Measurements from ENCODE around the gene ITPR2. TPM values are rescaled to one million over a fixed set of nuclear protein-coding genes. Genes with fewer than 3 reads are reported as not detected.

ITPR2 gene
- total and polyA plus RNA-seq, 2 of the 13 experiments (the other 11 are each of a cell fraction or from before 2014, with no cell fraction given) = 31.9 to 81.9 TPM

- TF ChIP-seq ZNF556 (CRISPR knock-in tag; IDR thresholded peaks at IDR 0.05; ENCODE audit: borderline replicate concordance) = peak; percentile 53; the same call in 1 of the 2 replicates
- TF ChIP-seq DRAP1 (CRISPR knock-in tag; IDR thresholded peaks at IDR 0.05) = peak; percentile 94
- no peak for TF ChIP-seq ARNTL (CRISPR knock-in tag; IDR thresholded peaks at IDR 0.05)
- TF ChIP-seq CCDC6 (CRISPR knock-in tag; IDR thresholded peaks at IDR 0.05) = no peak
- TF ChIP-seq FOXA3 (CRISPR knock-in tag; IDR thresholded peaks at IDR 0.05) = 0 out of 2 replicates have a peak, but pooled peaks have one; percentile 11
- TF ChIP-seq PAXIP1 (CRISPR knock-in tag; conservative IDR thresholded peaks at IDR 0.05) = no peak
- no peak for TF ChIP-seq ZNF567 (CRISPR knock-in tag; IDR thresholded peaks at IDR 0.05; ENCODE audit: borderline replicate concordance)
- no peak for TF ChIP-seq ELK4 (CRISPR knock-in tag; IDR thresholded peaks at IDR 0.05; ENCODE audit: borderline replicate concordance)
- no peak for TF ChIP-seq THYN1 (CRISPR knock-in tag; IDR thresholded peaks at IDR 0.05; ENCODE audit: borderline replicate concordance, low read depth)
- no peak for TF ChIP-seq CAMTA2 (CRISPR knock-in tag; IDR thresholded peaks at IDR 0.05; ENCODE audit: borderline replicate concordance)
- TF ChIP-seq TEAD3 (CRISPR knock-in tag; optimal IDR thresholded peaks at IDR 0.05; ENCODE audit: borderline replicate concordance) = no peak
- no peak for TF ChIP-seq NFRKB (IDR thresholded peaks at IDR 0.05)
- no peak for TF ChIP-seq ZNF570 (CRISPR knock-in tag; IDR thresholded peaks at IDR 0.05; ENCODE audit: borderline replicate concordance)
- TF ChIP-seq EP300 (IDR thresholded peaks at IDR 0.05; ENCODE audit: low read depth in 2 of 2, low read length in 2 of 2) = no peak
- TF ChIP-seq EP300 (CRISPR knock-in tag; IDR thresholded peaks at IDR 0.05; ENCODE audit: borderline replicate concordance) = no peak
- TF ChIP-seq MAFF (IDR thresholded peaks at IDR 0.05; ENCODE audit: low read depth, low read length) = no peak
- peak; percentile 29 for TF ChIP-seq SRSF1 (optimal IDR thresholded peaks at IDR 0.05; ENCODE audit: low read depth, low read length)
- TF ChIP-seq ZKSCAN8 (CRISPR knock-in tag; IDR thresholded peaks at IDR 0.05; ENCODE audit: borderline replicate concordance) = no peak
- no peak for TF ChIP-seq ZNF619 (CRISPR knock-in tag; IDR thresholded peaks at IDR 0.05)
- TF ChIP-seq RORA (CRISPR knock-in tag; IDR thresholded peaks at IDR 0.05) = no peak
- no peak for TF ChIP-seq NR1H2 (CRISPR knock-in tag; IDR thresholded peaks at IDR 0.05; ENCODE audit: borderline replicate concordance, low read depth)
- TF ChIP-seq ZNF530 (CRISPR knock-in tag; IDR thresholded peaks at IDR 0.05; ENCODE audit: low read depth) = no peak
- TF ChIP-seq ZNF543 (CRISPR knock-in tag; IDR thresholded peaks at IDR 0.05) = no peak
- peak; percentile 79 for TF ChIP-seq NFYB (CRISPR knock-in tag; IDR thresholded peaks at IDR 0.05)
- TF ChIP-seq ESRRA (CRISPR knock-in tag; IDR thresholded peaks at IDR 0.05; ENCODE audit: low read depth) = 0 out of 2 replicates have a peak, but pooled peaks have one; percentile 27
- TF ChIP-seq KLF6 (CRISPR knock-in tag; IDR thresholded peaks at IDR 0.05) = peak; percentile 81; the same call in 1 of the 2 replicates
Observed at GRCh38 chr12:26832822-26833742, at the start of gene ITPR2 (continued).
